ENCODE measurements around the gene WDR46. TPM values are rescaled to one million over a fixed set of nuclear protein-coding genes. Genes with fewer than 3 reads are reported as not detected.

The WDR46 gene
- total and polyA plus RNA-seq, 2 of the 13 experiments (the other 11 are each of a cell fraction or from before 2014, with no cell fraction given), result 47.4 to 105 TPM

DNA sequence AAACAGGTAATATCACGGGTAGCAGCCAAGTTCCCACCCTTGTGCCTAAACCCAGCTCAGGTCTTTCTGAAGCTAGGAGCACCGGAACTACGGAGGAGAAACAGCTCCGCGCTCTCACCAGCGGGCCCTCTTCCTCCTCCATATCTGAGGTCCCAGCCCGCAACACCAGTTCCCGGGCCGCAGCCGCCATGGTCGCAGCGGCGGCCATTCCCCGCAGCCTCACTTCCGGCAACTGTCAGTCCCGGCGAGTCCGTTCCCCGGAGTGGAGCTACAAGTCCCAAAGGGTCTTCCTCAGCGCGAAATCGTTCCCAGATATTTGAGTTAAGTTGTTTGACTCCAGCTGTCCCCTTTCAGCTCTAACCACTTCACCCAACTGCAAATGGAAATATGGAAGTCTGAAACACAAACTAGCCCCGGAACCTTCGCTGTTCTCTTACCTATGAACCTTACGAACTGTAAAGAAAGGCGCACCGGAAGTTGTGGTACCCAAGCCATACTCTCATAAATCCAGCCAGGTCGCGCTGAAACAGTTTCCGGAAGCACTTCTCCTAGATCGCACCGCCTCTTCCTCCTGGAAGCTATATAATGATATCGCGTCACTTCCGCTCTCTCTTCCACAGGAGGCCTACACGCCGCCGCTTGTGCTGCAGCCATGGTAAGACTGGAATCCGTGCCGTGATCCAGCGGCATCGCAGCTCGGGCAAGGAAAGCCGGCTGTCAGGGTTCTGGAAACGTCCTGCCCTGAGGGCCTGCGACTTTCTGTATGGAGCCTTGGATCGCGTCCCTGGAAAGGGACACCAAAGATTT lies 17.4 kb downstream of the WDR46 start, which contains the start of the genes RPS18 and VPS52 (continued):
- TF ChIP-seq, protein P1, sequence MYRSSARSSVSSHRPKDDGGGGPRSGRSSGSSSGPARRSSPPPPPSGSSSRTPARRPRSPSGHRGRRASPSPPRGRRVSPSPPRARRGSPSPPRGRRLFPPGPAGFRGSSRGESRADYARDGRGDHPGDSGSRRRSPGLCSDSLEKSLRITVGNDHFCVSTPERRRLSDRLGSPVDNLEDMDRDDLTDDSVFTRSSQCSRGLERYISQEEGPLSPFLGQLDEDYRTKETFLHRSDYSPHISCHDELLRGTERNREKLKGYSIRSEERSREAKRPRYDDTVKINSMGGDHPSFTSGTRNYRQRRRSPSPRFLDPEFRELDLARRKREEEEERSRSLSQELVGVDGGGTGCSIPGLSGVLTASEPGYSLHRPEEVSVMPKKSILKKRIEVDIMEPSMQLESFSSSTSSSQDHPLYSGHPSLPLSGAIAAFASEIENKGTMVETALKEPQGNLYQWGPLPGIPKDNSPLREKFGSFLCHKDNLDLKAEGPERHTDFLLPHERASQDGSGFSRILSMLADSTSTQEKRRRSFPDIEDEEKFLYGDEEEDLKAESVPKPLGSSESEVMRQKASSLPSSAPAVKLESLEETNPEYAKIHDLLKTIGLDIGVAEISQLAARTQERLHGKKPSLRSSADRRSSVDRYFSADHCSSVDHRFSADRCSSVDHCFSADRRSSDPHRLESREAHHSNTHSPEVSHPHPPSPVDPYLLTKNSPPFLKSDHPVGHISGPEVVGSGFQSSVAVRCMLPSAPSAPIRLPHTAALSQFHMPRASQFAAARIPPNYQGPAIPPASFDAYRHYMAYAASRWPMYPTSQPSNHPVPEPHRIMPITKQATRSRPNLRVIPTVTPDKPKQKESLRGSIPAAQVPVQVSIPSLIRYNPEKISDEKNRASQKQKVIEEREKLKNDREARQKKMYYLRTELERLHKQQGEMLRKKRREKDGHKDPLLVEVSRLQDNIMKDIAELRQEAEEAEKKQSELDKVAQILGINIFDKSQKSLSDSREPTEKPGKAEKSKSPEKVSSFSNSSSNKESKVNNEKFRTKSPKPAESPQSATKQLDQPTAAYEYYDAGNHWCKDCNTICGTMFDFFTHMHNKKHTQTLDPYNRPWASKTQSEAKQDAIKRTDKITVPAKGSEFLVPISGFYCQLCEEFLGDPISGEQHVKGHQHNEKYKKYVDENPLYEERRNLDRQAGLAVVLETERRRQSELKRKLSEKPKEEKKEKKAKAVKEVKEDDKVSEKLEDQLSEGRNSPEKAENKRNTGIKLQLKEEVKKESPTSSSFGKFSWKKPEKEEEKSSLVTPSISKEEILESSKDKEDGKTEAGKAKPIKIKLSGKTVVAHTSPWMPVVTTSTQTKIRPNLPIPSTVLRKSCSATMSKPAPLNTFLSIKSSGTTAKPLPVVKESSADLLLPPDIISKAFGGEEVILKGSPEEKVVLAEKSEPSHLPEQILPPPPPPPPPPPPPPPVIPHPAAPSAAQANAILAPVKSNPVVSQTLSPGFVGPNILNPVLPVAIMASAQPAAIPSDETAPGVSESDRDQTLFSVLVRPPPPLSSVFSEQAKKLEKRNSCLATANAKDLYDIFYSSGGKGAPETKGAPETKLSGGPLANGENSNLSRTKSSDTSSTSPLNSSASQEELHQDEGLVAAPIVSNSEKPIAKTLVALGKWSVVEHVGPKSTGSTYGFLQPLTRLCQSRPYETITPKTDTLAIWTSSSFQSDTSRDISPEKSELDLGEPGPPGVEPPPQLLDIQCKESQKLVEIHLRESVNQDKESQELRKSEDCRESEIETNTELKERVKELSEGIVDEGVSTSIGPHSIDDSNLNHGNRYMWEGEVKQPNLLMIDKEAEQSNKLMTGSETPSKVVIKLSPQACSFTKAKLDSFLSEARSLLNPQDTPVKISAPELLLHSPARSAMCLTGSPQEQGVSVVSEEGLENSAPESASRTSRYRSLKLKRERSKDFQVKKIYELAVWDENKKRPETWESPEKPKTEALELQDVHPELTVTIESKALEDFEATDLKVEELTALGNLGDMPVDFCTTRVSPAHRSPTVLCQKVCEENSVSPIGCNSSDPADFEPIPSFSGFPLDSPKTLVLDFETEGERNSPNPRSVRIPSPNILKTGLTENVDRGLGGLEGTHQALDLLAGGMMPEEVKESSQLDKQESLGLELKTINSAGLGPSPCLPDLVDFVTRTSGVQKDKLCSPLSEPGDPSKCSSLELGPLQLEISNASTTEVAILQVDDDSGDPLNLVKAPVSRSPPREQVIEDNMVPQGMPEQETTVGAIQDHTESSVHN (CRISPR knock-in tag; IDR thresholded peaks at IDR 0.05), result 0 out of 2 replicates have a peak, but pooled peaks have one; percentile 21
- TF ChIP-seq RFX3 (CRISPR knock-in tag; IDR thresholded peaks at IDR 0.05), result no peak
- TF ChIP-seq ADNP (CRISPR knock-in tag; IDR thresholded peaks at IDR 0.05), result no peak
- peak; percentile 99 for TF ChIP-seq NR2C2 (CRISPR knock-in tag; IDR thresholded peaks at IDR 0.05; ENCODE audit: borderline replicate concordance)
- peak; percentile 69; the same call in 1 of the 2 replicates for TF ChIP-seq ESRRA (CRISPR knock-in tag; IDR thresholded peaks at IDR 0.05; ENCODE audit: low read depth)
- TF ChIP-seq MXD4 (CRISPR knock-in tag; IDR thresholded peaks at IDR 0.05), result peak; percentile 97
- TF ChIP-seq, protein P2, sequence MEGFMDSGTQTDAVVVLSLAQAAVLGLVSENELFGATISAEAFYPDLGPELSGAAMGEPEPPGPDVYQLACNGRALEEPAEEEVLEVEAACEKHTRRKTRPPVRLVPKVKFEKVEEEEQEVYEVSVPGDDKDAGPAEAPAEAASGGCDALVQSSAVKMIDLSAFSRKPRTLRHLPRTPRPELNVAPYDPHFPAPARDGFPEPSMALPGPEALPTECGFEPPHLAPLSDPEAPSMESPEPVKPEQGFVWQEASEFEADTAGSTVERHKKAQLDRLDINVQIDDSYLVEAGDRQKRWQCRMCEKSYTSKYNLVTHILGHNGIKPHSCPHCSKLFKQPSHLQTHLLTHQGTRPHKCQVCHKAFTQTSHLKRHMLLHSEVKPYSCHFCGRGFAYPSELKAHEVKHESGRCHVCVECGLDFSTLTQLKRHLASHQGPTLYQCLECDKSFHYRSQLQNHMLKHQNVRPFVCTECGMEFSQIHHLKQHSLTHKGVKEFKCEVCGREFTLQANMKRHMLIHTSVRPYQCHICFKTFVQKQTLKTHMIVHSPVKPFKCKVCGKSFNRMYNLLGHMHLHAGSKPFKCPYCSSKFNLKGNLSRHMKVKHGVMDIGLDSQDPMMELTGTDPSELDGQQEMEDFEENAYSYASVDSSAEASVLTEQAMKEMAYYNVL (CRISPR knock-in tag; IDR thresholded peaks at IDR 0.05; ENCODE audit: borderline replicate concordance), result no peak
- TF ChIP-seq ARNT (IDR thresholded peaks at IDR 0.05), result no peak
- peak; percentile 31 for TF ChIP-seq ZEB1 (IDR thresholded peaks at IDR 0.05; ENCODE audit: insufficient replicate concordance, low read depth)
- TF ChIP-seq SRSF9 (IDR thresholded peaks at IDR 0.05; ENCODE audit: borderline replicate concordance, insufficient read depth, low read depth, low read length, poor library complexity, severe bottlenecking), result no peak
- 0 out of 2 replicates have a peak, but pooled peaks have one; percentile 24 for TF ChIP-seq CAMTA2 (CRISPR knock-in tag; IDR thresholded peaks at IDR 0.05; ENCODE audit: borderline replicate concordance)
- TF ChIP-seq KLF15 (CRISPR knock-in tag; IDR thresholded peaks at IDR 0.05; ENCODE audit: borderline replicate concordance), result 0 out of 2 replicates have a peak, but pooled peaks have one; percentile 74
- no peak for TF ChIP-seq JARID2 (CRISPR knock-in tag; IDR thresholded peaks at IDR 0.05; ENCODE audit: insufficient replicate concordance)
- peak; percentile 82; the same call in 1 of the 2 replicates for TF ChIP-seq ZNF510 (CRISPR knock-in tag; IDR thresholded peaks at IDR 0.05; ENCODE audit: low read depth)
- TF ChIP-seq, protein P3, sequence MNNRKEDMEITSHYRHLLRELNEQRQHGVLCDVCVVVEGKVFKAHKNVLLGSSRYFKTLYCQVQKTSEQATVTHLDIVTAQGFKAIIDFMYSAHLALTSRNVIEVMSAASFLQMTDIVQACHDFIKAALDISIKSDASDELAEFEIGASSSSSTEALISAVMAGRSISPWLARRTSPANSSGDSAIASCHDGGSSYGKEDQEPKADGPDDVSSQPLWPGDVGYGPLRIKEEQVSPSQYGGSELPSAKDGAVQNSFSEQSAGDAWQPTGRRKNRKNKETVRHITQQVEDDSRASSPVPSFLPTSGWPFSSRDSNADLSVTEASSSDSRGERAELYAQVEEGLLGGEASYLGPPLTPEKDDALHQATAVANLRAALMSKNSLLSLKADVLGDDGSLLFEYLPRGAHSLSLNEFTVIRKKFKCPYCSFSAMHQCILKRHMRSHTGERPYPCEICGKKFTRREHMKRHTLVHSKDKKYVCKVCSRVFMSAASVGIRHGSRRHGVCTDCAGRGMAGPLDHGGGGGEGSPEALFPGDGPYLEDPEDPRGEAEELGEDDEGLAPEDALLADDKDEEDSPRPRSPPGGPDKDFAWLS (CRISPR knock-in tag; IDR thresholded peaks at IDR 0.05; ENCODE audit: borderline replicate concordance), result no peak
- TF ChIP-seq PHF20 (CRISPR knock-in tag; IDR thresholded peaks at IDR 0.05), result peak; percentile 97
